Astrocyte of the cerebellum (primary cell): Measurements from ENCODE around the gene OPN3.
"Not testable (repeated sequence)": the region's sequence is repeated elsewhere in the genome, so short reads cannot be mapped to it uniquely, and the experiment has no call there.

ENCODE experiments used
- DNase-seq: peaks from one replicate; pipeline ENCODE4 v3.0.0-alpha.2; 2011; ENCODE audit warnings: low read depth
- H3K4me3 ChIP-seq: 2 replicates; pipeline ENCODE4 v1.5.1; 2011; ENCODE audit warnings: mild to moderate bottlenecking, low read depth, low read length, moderate library complexity
- in situ Hi-C: cut with HindIII; loops from 2 replicates; pipeline ENCODE4 v1.10.0; 2017; ENCODE audit warnings: low sequenced_read_pairs
- TF ChIP-seq, protein P1 (sequence below): IDR thresholded peaks from 2 replicates; pipeline ENCODE4 v1.5.1; 2012; ENCODE audit warnings: low read length, low read depth, moderate library complexity, mild to moderate bottlenecking; ENCODE audit errors: missing control alignments

Gene OPN3

DNA sequence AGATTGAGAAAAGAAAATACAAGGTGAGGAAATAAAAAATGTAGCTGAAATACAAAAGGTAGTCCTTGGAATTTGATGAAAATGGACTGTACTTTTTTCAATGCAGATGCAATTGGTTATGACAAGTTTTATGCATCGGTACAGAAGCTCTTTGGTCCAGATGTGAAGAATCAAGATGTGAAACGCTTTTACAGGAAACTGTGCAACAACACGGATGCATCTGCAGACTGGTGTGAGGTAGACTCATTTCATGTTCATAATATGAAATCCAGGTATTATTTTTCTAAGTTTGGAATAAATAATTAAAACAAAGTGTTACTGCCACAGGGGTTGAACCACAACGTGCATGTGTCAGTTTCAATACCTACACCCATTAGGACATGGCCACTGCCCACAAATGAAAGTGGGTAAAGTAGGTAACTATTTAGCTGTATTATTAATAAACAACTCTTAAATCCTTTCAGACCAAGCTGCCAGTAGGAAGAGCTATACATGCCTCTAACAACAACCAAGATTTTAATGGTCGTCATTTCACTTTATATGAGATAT is 20.3 kb upstream of the OPN3 start:
- in situ Hi-C loops: no loop called here
- TF ChIP-seq, protein P1, sequence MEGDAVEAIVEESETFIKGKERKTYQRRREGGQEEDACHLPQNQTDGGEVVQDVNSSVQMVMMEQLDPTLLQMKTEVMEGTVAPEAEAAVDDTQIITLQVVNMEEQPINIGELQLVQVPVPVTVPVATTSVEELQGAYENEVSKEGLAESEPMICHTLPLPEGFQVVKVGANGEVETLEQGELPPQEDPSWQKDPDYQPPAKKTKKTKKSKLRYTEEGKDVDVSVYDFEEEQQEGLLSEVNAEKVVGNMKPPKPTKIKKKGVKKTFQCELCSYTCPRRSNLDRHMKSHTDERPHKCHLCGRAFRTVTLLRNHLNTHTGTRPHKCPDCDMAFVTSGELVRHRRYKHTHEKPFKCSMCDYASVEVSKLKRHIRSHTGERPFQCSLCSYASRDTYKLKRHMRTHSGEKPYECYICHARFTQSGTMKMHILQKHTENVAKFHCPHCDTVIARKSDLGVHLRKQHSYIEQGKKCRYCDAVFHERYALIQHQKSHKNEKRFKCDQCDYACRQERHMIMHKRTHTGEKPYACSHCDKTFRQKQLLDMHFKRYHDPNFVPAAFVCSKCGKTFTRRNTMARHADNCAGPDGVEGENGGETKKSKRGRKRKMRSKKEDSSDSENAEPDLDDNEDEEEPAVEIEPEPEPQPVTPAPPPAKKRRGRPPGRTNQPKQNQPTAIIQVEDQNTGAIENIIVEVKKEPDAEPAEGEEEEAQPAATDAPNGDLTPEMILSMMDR: no peak
- no peak overlapping the region for H3K4me3 ChIP-seq
- DNase-seq: no peak

DNA sequence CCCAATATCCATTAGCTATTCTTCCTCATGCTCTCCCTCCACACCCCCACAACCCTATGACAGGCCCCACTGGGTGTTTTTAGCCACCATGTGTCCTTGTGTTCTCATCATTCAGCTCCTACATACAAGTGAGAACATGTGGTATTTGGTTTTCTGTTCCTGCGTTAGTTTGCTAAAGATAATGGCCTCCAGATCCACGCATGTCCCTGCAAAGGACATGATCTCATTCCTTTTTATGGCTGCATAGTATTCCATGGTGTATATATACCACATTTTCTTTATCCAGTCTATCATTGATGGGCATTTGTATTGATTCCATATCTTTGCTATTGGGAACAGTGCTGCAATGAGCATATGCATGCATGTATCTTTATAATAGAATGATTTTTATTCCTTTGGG is 18.8 kb upstream of the OPN3 start:
- in situ Hi-C loops, H3K4me3 ChIP-seq, DNase-seq: not testable (repeated sequence)

DNA sequence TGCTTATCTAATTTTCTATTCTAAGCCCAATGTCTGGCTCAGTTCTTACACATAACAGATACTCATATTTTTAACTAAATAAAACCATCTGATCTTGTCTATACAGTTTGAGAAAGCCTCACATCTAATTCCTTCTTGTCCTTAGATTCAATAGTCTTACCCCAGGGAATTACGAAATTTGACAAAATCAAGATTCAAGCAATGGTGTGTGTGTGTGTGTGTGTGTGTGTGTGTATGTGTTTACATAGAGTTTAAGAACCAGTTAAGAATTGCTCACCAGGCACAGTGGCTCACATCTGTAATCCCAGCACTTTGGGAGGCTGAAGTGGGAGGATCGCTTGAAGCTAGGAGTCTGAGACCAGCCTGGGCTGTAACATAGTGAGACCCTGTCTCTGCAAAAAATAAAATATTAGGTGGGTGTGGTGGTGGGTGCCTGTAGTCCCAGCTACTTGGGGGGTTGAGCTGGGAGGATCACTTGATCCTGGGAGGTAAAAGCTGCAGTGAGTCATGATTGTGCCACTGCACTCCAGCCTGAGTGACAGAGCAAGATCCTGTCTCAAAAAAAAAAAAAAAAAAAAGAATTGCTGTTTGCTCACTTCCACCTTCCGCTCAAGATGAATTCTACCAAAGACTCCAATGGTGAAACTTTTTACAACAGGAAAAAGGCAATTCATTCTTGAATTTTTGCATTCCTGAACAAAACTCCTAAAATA is 18.1 kb upstream of the OPN3 start:
- in situ Hi-C loops: no loop called here
- no peak for DNase-seq
- TF ChIP-seq, protein P1: no peak
- no peak overlapping the region for H3K4me3 ChIP-seq

DNA sequence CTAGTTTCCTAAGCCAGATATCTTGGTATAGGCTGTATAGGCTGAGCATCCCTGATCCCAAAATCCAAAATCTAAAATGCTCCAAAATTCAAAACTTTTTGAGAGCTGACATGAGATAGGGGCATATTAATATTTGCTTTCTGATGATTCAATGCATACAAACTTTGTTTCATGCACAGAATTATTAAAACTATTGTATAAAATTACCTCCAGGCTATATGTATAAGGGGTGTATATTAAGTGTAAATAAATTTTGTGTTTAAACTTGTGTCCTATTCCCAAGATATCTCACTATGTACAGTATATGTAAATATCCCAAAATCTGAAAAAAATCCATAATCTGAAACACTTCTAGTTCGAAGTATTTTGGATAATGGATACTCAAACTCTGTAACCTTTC is 14.5 kb upstream of the OPN3 start:
- in situ Hi-C loops: no loop called here

DNA sequence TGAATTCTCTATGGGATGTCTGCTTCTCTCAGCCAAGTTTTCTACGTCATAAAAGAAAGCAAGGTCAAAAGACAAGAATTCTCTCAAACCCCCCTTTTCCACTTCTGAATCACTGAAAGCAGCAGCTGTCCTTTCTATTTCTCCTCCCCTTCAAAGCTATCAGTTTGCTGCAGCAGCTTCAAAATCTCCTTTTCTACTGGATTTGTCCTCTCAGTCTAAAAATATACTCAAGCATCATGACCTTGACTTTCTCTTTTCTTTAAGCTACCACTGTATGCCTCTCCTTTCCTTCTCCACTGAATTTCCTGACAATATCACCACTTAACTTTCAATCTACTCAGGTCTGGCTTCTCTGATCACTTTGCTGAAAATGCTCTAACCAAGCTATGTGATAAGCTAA is 13.8 kb upstream of the OPN3 start:
- no peak for DNase-seq
- TF ChIP-seq, protein P1: no peak
- H3K4me3 ChIP-seq: no peak overlapping the region
- in situ Hi-C loops: no loop called here

More for the DNA sequence above, 14.5 kb upstream of the OPN3 start:
- no peak overlapping the region for H3K4me3 ChIP-seq
- TF ChIP-seq, protein P1: no peak
- DNase-seq: no peak

DNA sequence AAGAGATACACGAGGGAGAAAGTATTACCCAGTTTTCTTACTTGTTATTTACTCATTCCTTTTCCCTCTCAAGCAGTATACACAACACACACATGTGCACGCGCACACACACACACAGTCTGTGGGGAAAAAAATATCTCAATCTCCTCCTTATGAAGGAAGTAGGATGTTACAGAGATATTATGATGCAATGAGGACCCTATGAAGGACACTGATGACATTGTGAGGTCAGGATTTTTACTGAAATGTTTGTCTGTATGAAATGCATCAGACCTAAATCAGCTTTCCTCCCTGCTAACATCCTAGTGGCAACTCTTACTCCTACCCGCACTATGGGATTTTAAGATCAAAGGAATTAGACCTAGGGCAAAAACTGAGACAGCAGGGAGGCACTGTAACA is 11.8 kb upstream of the OPN3 start, which contains the start of gene WDR64:
TSS of gene WDR64 (plus strand) at position 270 of the 400 bp plus-strand sequence. CDS start 204 bp downstream, outside the sequence.
- TF ChIP-seq, protein P1: no peak
- DNase-seq: no peak
- no peak within 1 kb of the TSS for H3K4me3 ChIP-seq
- in situ Hi-C loops: no loop called here

DNA sequence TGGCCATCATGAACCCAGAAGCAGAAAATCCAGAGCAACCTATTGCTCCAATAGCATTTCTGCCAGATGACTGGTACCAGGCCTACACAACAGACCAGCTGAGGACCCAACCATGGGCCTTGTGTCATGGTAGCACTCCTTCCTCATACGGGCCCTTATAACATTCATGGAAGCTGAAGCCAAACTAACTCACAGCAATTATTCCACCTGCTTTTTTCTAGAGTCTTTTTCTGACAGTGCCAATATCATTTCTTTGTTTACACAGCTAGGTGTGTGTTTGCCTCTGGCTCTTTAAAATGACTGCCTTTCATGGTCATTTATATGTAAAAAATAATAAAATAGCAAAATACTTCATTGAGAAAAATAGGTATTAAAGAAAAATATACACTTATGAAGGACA is 8.0 kb upstream of the OPN3 start:
- H3K4me3 ChIP-seq: no peak overlapping the region
- TF ChIP-seq, protein P1: no peak
- no peak for DNase-seq
- in situ Hi-C loops: loop anchor here (5.0 kb wide), 1 partner anchor 34 kb away; no protein-coding TSS in a partner anchor
